ENCODE data around the gene COBL.

Gene COBL

GRCh38 chr7:51270965-51271364, 45.6 kb downstream of the COBL start:
- no peak for DNase-seq (ENCODE audit: low read depth)
- H3K4me3 ChIP-seq (ENCODE audit: low read depth, low read length): no peak overlapping the region
- no peak for TF ChIP-seq CTCF (conservative IDR thresholded peaks at IDR 0.05; ENCODE audit: low read depth, low read length)

GRCh38 chr7:51269911-51270310, 46.7 kb downstream of the COBL start:
- DNase-seq (ENCODE audit: low read depth): no peak
- H3K4me3 ChIP-seq (ENCODE audit: low read depth, low read length): no peak overlapping the region
- no peak for TF ChIP-seq CTCF (conservative IDR thresholded peaks at IDR 0.05; ENCODE audit: low read depth, low read length)

DNA sequence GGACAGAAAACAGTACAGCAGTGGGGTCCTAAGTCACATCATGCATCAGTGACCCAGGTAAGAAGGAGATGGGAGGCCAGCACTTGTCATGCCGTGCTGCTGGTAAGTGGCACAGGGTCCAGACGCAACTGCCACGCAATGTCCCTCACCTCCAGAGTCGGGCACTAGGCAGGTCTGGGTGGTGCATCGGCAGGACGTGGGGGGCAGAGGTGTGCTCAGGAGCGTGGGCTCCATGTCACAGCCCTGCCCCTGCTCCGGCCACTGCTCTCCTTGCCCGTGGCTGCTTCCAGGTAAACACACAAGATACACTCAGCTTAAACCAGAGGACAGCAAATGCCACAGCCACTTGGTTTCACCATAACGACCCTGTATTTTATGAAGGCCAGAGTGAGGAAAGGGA, 47.3 kb downstream of the COBL start:
- no peak overlapping the region for H3K4me3 ChIP-seq (ENCODE audit: low read depth, low read length)
- no peak for DNase-seq (ENCODE audit: low read depth)
- no peak for TF ChIP-seq CTCF (conservative IDR thresholded peaks at IDR 0.05; ENCODE audit: low read depth, low read length)

GRCh38 chr7:51268859-51269258, 47.8 kb downstream of the COBL start:
- no peak for DNase-seq (ENCODE audit: low read depth)
- H3K4me3 ChIP-seq (ENCODE audit: low read depth, low read length): no peak overlapping the region
- TF ChIP-seq CTCF (conservative IDR thresholded peaks at IDR 0.05; ENCODE audit: low read depth, low read length): no peak

DNA sequence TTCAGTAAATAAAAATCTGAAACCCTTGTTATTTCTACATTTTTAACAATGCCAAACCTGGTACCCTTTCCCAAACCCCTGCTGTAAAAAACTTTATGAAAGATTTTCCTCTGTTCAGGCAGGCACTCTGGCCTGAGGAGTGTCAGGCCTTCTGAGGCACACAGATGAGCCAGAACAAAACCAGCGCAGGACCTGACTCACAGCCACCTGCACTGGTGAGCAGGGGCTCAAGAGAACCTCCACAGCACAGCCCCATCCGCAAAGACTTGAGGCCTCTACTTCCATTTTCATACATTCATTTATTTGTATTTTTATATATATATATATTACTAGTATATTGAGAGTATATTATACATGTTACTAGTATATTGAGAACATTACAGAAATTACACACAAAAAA, 49.4 kb downstream of the COBL start:
- DNase-seq (ENCODE audit: low read depth): no peak
- TF ChIP-seq CTCF (conservative IDR thresholded peaks at IDR 0.05; ENCODE audit: low read depth, low read length): no peak
- no peak overlapping the region for H3K4me3 ChIP-seq (ENCODE audit: low read depth, low read length)

DNA sequence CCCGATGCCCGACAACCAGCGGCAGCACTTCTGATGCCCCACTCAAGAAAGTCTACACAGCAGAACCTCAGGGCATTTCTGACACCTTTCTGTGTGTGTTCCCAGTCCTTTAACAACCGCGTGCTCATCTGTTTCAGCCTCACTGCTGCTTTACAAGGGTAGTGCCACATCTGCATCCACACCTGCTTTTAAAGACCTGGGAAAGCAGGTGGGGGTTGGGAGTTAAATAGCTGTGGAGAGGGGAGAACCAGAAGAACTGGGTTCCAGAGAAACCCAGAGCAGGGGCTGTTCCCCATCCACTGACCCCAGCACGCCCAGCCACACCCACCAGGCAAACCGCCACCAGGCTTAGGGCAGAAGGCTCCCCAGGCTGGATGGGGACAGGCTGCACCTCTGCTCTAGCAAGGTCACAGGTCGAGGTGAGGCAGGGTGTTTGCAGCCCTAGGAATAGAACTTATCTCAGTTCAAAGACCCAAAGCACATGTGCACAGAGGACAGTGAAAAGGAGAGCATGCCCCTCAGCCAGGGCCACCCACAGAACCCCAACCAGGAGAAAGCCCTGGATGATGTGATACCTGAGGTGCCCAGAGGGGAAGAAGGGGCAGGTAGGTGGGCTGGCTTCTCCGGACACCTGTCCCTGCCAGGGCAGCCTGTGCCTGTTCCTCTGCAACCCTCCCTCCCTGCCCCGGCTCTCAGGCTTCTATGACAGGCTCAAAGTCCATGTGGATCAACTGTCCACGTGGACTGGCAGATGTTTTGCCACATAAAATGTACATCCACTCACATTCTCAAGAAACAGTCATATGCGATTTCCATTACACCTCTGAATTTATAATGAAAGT, 51.3 kb downstream of the COBL start:
- H3K4me3 ChIP-seq (ENCODE audit: low read depth, low read length): no peak overlapping the region
- no peak for TF ChIP-seq CTCF (conservative IDR thresholded peaks at IDR 0.05; ENCODE audit: low read depth, low read length)
- no peak for DNase-seq (ENCODE audit: low read depth)

Measured in choroid plexus epithelial cell (primary cell).